SK-N-SH (cell line): ENCODE results near the gene NOX5.

ENCODE experiments used
- EP300 ChIP-seq, 2 experiments: IDR thresholded peaks; 2 replicates each; pipeline versions ENCODE4 v1.4.0 to v1.6.1; 2012; ENCODE audit warnings: borderline replicate concordance in 1 of 2, low read depth in 1 of 2, low read length in 1 of 2
- EZH2phosphoT487 ChIP-seq: fragments of 200-600 bp; sonication (generic); IDR thresholded peaks from 2 replicates; pipeline ENCODE4 v1.6.1; 2017; ENCODE audit warnings: low read depth, mixed run types, mild to moderate bottlenecking, antibody characterized with exemption, moderate library complexity, borderline replicate concordance
- GATA2 ChIP-seq: sonication (generic); formaldehyde crosslinking; IDR thresholded peaks from 2 replicates; pipeline ENCODE4 v1.5.0; 2020; ENCODE audit warnings: mild to moderate bottlenecking, missing genetic modification reagents
- MAX ChIP-seq: IDR thresholded peaks from 2 replicates; pipeline ENCODE4 v1.4.0; 2012; ENCODE audit warnings: low read depth
- NRF1 ChIP-seq: IDR thresholded peaks from 2 replicates; pipeline ENCODE4 v1.6.1; 2012; ENCODE audit warnings: low read depth, mild to moderate bottlenecking, low read length
- POLR2AphosphoS5 ChIP-seq: IDR thresholded peaks from 2 replicates; pipeline ENCODE4 v1.6.1; 2012; ENCODE audit warnings: low read depth, low read length
- RAD21 ChIP-seq: IDR thresholded peaks from 2 replicates; pipeline ENCODE4 v1.6.1; 2012; ENCODE audit warnings: mild to moderate bottlenecking, low read length
- RFX5 ChIP-seq: IDR thresholded peaks from 2 replicates; pipeline ENCODE4 v1.6.1; 2012; ENCODE audit warnings: mild to moderate bottlenecking, improper control_type of control experiment, low read length
- RXRA ChIP-seq: IDR thresholded peaks from 2 replicates; pipeline ENCODE4 v1.4.0; 2012; ENCODE audit warnings: low read depth, mild to moderate bottlenecking, borderline replicate concordance
- SIN3A ChIP-seq: IDR thresholded peaks from 2 replicates; pipeline ENCODE4 v1.6.1; 2012; ENCODE audit warnings: low read depth, mild to moderate bottlenecking, low read length, moderate library complexity, borderline replicate concordance
- SMC3 ChIP-seq: IDR thresholded peaks from 2 replicates; pipeline ENCODE4 v1.6.1; 2012; ENCODE audit warnings: low read depth, low read length, improper control_type of control experiment
- ZBTB33 ChIP-seq: IDR thresholded peaks from 2 replicates; pipeline ENCODE4 v1.4.0; 2012; ENCODE audit warnings: low read depth, borderline replicate concordance
- TF ChIP-seq, protein P1 (sequence below): fragments of 200-600 bp; sonication (generic); IDR thresholded peaks from 2 replicates; pipeline ENCODE4 v1.6.1; 2017; ENCODE audit warnings: antibody characterized with exemption, mild to moderate bottlenecking, moderate library complexity
- TF ChIP-seq, protein P2 (sequence below): IDR thresholded peaks from 2 replicates; pipeline ENCODE4 v1.6.1; 2012; ENCODE audit warnings: mild to moderate bottlenecking, low read depth, low read length, moderate library complexity

DNA sequence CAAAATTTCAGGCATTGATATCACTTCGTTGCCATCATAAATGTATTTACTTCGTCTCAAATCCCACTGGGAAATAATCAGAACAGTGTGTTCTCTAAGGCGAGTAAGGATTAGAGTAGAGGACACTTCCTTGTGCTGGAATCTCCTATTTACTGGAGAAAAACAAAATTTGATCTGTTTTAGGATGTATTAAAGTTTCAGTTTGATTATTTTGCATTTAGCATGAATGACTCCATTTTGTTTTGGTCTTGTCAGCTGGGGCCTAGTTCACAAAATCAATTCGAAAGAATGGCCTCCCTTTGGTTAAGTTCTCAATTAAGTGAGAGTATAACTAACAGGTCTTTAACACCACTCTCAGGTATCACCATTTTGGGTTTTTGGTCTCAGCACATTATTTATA is 11.7 kb upstream of the NOX5 start:
- TF ChIP-seq, protein P1, sequence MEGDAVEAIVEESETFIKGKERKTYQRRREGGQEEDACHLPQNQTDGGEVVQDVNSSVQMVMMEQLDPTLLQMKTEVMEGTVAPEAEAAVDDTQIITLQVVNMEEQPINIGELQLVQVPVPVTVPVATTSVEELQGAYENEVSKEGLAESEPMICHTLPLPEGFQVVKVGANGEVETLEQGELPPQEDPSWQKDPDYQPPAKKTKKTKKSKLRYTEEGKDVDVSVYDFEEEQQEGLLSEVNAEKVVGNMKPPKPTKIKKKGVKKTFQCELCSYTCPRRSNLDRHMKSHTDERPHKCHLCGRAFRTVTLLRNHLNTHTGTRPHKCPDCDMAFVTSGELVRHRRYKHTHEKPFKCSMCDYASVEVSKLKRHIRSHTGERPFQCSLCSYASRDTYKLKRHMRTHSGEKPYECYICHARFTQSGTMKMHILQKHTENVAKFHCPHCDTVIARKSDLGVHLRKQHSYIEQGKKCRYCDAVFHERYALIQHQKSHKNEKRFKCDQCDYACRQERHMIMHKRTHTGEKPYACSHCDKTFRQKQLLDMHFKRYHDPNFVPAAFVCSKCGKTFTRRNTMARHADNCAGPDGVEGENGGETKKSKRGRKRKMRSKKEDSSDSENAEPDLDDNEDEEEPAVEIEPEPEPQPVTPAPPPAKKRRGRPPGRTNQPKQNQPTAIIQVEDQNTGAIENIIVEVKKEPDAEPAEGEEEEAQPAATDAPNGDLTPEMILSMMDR = no peak
- no peak for TF ChIP-seq MAX
- no peak for TF ChIP-seq ZBTB33
- no peak for TF ChIP-seq POLR2AphosphoS5
- TF ChIP-seq, protein P2, sequence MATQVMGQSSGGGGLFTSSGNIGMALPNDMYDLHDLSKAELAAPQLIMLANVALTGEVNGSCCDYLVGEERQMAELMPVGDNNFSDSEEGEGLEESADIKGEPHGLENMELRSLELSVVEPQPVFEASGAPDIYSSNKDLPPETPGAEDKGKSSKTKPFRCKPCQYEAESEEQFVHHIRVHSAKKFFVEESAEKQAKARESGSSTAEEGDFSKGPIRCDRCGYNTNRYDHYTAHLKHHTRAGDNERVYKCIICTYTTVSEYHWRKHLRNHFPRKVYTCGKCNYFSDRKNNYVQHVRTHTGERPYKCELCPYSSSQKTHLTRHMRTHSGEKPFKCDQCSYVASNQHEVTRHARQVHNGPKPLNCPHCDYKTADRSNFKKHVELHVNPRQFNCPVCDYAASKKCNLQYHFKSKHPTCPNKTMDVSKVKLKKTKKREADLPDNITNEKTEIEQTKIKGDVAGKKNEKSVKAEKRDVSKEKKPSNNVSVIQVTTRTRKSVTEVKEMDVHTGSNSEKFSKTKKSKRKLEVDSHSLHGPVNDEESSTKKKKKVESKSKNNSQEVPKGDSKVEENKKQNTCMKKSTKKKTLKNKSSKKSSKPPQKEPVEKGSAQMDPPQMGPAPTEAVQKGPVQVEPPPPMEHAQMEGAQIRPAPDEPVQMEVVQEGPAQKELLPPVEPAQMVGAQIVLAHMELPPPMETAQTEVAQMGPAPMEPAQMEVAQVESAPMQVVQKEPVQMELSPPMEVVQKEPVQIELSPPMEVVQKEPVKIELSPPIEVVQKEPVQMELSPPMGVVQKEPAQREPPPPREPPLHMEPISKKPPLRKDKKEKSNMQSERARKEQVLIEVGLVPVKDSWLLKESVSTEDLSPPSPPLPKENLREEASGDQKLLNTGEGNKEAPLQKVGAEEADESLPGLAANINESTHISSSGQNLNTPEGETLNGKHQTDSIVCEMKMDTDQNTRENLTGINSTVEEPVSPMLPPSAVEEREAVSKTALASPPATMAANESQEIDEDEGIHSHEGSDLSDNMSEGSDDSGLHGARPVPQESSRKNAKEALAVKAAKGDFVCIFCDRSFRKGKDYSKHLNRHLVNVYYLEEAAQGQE = no peak
- TF ChIP-seq EP300 (IDR thresholded peaks at IDR 0.05; ENCODE audit: borderline replicate concordance in 1 of 2, low read depth in 1 of 2, low read length in 1 of 2) = no peak
- TF ChIP-seq NRF1 = no peak
- no peak for TF ChIP-seq SIN3A
- TF ChIP-seq RAD21 = no peak
- TF ChIP-seq RXRA = no peak
- TF ChIP-seq SMC3 = no peak
- TF ChIP-seq EZH2phosphoT487 = no peak
- no peak for TF ChIP-seq GATA2 (CRISPR knock-in tag)
- no peak for TF ChIP-seq RFX5
